ENCODE measurements around the gene TBC1D2B. TPM values are rescaled to one million over a fixed set of nuclear protein-coding genes. Genes with fewer than 3 reads are reported as not detected.

The TBC1D2B gene
- polyA plus RNA-seq, 4 donors = 29.0 to 32.1 (median 30.5) TPM

DNA sequence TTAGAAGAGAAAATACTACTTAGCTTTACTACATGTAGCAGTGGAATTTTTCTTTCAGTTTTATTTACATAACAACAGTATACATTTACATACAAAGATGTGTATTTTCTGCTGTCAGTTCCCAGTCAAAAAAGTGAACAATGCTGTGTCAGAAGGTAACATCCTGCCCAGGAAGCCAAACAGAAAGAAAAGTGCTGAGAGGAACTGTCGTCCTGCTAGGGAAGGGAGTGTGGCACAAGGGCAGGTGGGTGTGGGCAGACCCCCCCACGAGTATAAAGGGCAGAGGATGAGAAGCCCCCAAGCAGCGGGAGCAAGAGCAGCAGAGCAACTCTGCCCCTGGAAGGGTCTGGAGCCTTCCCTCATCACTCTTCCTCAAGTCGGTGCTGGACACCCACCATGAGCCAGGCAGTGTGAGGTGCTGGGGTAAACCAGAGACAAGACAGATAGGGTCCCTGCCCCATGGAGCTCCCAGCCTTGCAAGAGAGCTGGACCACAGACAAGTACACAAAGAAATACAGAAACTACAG lies 39.7 kb downstream of the TBC1D2B start:
- DNase-seq (ENCODE audit: low read depth in 4 of 4, low spot score in 3 of 4) = no peak

GRCh38 chr15:78037328-78037727 lies 40.2 kb downstream of the TBC1D2B start:
- DNase-seq (ENCODE audit: low read depth in 4 of 4, low spot score in 3 of 4) = no peak

- no peak for DNase-seq (ENCODE audit: low read depth in 4 of 4, low spot score in 3 of 4)
These were observed 41.5 kb downstream of the TBC1D2B start for GRCh38 chr15:78035861-78036476.

GRCh38 chr15:78035321-78035751 lies 42.2 kb downstream of the TBC1D2B start:
- no peak for DNase-seq (ENCODE audit: low read depth in 4 of 4, low spot score in 3 of 4)

- DNase-seq (ENCODE audit: low read depth in 4 of 4, low spot score in 3 of 4) = peak in 1 of 4 donors; percentile 48
These were observed 42.9 kb downstream of the TBC1D2B start for GRCh38 chr15:78034495-78035191.

GRCh38 chr15:78033864-78034263 lies 43.6 kb downstream of the TBC1D2B start:
- DNase-seq (ENCODE audit: low read depth in 4 of 4, low spot score in 3 of 4) = no peak

GRCh38 chr15:78032671-78033070 lies 44.8 kb downstream of the TBC1D2B start:
- no peak for DNase-seq (ENCODE audit: low read depth in 4 of 4, low spot score in 3 of 4)

DNA sequence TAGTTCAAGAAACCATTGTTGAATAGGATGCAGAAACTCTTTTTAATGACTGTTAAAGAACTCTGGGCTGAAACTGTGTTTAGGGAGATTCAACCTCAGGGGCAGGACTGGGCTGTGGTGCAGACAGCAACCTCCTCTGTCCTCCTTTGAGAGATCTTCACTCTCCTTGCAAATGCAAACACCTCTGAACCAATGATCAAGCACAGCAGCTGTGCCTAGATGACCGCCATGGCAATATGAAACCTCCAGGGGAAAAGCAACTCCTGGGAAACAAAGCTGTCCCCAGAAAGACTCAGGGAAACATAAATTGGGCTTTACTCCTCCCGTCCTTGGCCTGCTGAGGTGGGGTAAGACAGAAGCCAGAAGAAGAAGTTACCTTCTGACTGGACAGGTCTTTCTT lies 52.6 kb downstream of the TBC1D2B start:
- no peak for DNase-seq (ENCODE audit: low read depth in 4 of 4, low spot score in 3 of 4)

GRCh38 chr15:78024519-78024870 lies 53.0 kb downstream of the TBC1D2B start:
- no peak for DNase-seq (ENCODE audit: low read depth in 4 of 4, low spot score in 3 of 4)

DNA sequence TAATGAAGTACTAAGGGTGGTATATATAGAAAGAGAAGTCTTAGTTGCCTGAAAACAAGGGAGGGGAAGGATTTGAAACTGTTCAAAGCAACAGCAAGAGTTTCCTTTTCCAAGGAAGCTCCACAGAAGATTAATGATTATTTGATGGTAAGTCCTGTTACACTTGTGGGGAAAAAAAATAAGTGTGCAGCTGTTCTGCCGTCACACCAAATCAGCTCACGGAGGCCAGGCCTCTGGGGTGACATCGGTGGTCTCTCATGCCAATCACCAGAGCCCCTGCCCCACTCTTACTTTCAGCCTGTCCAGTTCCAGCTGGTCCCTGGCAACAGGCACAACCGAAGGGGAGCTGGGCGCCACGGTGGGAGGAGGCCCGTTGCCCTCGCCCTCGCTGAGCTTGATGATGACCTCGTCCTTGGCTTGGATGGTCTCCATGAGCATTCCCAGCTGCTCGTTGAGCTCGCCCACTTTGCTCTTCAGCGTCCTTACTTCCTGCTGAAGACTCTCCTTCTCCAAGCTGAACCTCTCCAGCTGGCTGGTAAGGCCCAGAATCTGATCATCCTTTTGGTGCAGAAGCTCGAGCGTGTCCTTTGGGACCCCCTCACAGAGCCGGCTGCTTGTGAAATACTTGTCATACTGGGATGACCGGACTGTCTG lies 53.5 kb downstream of the TBC1D2B start:
- no peak for DNase-seq (ENCODE audit: low read depth in 4 of 4, low spot score in 3 of 4)

- no peak for DNase-seq (ENCODE audit: low read depth in 4 of 4, low spot score in 3 of 4)
These were observed 54.3 kb downstream of the TBC1D2B start for GRCh38 chr15:78023081-78023665.

GRCh38 chr15:78021761-78022160 lies 55.8 kb downstream of the TBC1D2B start:
- DNase-seq (ENCODE audit: low read depth in 4 of 4, low spot score in 3 of 4) = no peak

DNA sequence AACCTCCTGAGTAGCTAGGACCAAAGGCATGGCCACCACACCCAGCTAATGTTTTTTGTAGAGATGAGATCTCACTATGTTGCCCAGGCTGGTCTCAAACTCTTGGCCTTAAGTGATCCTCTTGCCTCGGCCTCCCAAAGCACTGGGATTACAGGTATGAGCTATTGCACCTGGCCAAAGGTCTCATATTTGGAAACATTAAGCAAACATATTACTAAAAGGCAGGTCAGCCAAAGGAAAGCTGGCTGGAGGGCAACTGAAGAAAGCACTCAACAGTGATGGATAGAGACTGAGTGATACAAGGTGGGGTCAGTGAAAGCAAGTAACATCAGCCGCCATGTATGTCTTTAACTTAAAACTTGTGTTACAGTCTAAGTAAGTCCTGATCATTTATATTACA lies 57.5 kb downstream of the TBC1D2B start:
- no peak for DNase-seq (ENCODE audit: low read depth in 4 of 4, low spot score in 3 of 4)

- no peak for DNase-seq (ENCODE audit: low read depth in 4 of 4, low spot score in 3 of 4)
These were observed 58.4 kb downstream of the TBC1D2B start for GRCh38 chr15:78018946-78019644.

DNA sequence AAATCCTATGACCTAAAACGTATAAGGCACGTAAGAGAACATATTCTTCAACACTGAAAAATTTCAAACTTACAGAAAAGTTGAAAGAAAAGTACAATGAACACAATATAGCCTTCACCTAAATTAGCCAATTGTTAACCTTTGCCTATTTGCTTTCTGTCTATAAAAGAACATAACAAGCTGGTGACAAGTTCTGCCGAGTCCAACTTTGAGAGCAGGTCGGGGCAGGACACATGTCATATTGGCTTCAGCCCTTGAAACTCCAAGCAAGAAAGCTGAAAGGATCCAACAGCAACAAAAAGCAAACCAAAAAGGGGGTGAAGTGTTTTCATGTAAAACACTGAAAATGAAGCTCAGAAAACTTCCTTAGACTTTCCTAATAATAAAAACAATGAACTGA lies 59.1 kb downstream of the TBC1D2B start:
- DNase-seq (ENCODE audit: low read depth in 4 of 4, low spot score in 3 of 4) = no peak

DNA sequence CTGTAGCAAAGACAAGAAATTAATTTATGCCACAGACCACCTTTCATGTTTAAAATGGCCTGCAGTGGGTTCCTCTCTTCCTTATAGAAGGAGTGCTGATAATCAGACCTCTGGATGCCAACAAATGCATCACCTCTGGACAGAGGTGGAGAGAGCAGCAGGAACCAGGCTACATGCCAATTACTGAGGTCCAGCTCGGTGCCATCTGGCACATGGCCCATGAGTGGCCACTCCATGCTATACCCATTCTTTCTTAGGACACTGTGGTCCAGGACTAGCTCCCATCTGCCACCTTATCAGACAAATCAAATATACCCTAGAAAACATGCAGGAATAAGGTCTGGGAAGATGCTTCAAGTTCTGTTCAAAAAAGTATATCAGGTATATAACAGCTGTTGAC lies 60.7 kb downstream of the TBC1D2B start:
- no peak for DNase-seq (ENCODE audit: low read depth in 4 of 4, low spot score in 3 of 4)

- no peak for DNase-seq (ENCODE audit: low read depth in 4 of 4, low spot score in 3 of 4)
These were observed 64.9 kb downstream of the TBC1D2B start for GRCh38 chr15:78012643-78013077.

DNA sequence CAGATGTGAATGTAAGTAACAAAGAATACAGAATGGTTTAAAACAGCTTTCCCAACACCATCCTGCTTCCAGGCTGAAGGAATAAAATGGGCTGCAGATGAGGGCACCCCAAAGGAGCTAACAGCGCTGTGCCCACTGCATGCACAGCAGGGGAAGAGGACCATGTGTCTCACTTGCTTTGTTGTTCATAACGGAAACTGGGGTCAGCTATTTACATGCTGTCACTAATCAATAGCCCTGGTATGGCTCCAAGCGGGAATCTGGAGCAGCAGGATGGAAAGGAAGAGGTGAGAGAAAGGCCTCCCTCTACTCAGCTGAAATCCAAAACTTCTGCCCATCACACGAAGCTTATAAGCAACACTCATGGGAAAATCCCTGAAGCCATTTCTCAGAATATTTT lies 67.4 kb downstream of the TBC1D2B start:
- DNase-seq (ENCODE audit: low read depth in 4 of 4, low spot score in 3 of 4) = no peak

DNA sequence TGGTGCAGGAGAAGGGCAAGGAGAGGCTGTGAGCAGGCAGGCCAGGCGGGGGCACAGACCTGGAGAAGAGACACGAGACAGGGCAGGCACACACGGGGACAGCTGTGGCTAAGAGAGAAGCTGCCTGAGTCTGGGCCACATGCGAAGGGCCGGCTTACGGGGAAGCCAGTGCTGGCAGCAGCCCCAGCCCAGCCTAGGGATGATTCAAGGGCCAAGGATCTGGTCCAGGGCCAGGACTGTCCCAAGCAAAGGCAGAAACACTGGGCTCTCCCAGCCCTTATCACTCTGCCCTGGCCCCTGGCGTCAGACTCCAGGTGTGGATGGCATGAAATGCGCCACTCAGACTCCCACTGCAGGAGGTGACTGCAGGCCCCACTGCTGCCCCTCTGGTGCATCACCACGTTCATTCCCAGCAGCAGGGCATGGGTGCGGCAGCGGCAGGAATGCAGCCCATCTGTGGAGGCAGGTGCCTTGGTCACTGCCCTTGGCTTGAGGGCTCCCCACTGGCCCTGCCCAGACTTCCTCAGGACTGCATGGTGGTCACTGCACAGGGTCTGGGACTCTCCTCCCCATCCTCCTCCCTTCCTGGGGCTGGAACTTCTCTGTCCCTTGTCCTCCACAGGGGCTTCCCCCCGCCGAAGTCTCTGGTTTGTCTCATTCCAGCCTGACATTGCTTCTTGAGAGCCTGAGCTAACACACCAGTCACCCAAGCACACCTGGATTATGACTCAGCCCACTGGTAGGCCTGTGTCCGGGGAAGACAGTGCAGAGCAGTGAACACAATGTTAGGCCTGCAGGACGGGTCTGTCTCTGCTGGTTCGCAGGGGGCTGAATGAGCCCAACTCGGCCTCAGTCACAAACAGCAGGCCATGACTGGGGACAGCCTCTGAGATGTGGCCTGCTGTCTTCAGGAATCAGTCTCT lies 69.3 kb downstream of the TBC1D2B start:
- no peak for DNase-seq (ENCODE audit: low read depth in 4 of 4, low spot score in 3 of 4)
